K562 (cell line): Measurements from ENCODE around the gene GADD45GIP1. TPM values are rescaled to one million over a fixed set of nuclear protein-coding genes. Genes with fewer than 3 reads are reported as not detected.
A peak's percentile ranks its signal among the peaks of the same experiment; 100 is the strongest.

ENCODE experiments used
- HINFP ChIP-seq: fragments of 450-650 bp; conservative IDR thresholded peaks from 2 replicates; pipeline ENCODE4 v1.6.1; 2016; ENCODE audit warnings: missing genetic modification characterization, low read depth, mild to moderate bottlenecking, control low read depth, missing compliant biosample characterization
- LEF1 ChIP-seq: fragments of 450-650 bp; IDR thresholded peaks from 2 replicates; pipeline ENCODE4 v1.6.1; 2016; ENCODE audit warnings: mild to moderate bottlenecking
- MAZ ChIP-seq, 2 experiments: fragments of 450-650 bp in 1 of 2; sonication (generic) in 1 of 2; formaldehyde crosslinking; IDR thresholded peaks in 1 of 2; conservative IDR thresholded peaks in 1 of 2; 2 replicates each; pipeline versions ENCODE4 v1.4.0 to v1.5.0; 2020; ENCODE audit warnings: mild to moderate bottlenecking in 1 of 2, missing genetic modification reagents in 1 of 2
- MTA2 ChIP-seq: fragments of 450-650 bp; IDR thresholded peaks from 2 replicates; pipeline ENCODE4 v1.6.1; 2016; ENCODE audit warnings: low read depth
- PREB ChIP-seq: sonication (generic); formaldehyde crosslinking; IDR thresholded peaks from 2 replicates; pipeline ENCODE4 v1.8.1; 2023; ENCODE audit warnings: mild to moderate bottlenecking, missing genetic modification reagents
- RBBP5 ChIP-seq: fragments of 200-600 bp; sonication (generic); IDR thresholded peaks from 2 replicates; pipeline ENCODE4 v1.6.1; 2012; ENCODE audit warnings: borderline replicate concordance, mild to moderate bottlenecking, low read length, control low read depth, inconsistent platforms; ENCODE audit not compliant: insufficient read depth, poor library complexity, severe bottlenecking
- RFX7 ChIP-seq: fragments of 250-450 bp; sonication (Bioruptor Pico); IDR thresholded peaks from 2 replicates; pipeline ENCODE4 v1.5.1; 2021; ENCODE audit warnings: mild to moderate bottlenecking
- TAF7 ChIP-seq: fragments of 450-650 bp; IDR thresholded peaks from 2 replicates; pipeline ENCODE4 v1.6.1; 2016; ENCODE audit warnings: missing genetic modification characterization, missing compliant biosample characterization
- ZBTB33 ChIP-seq: sonication (generic); formaldehyde crosslinking; IDR thresholded peaks from 2 replicates; pipeline ENCODE4 v1.8.1; 2023; ENCODE audit warnings: mild to moderate bottlenecking, missing genetic modification reagents
- ZBTB40 ChIP-seq, 2 experiments: fragments of 450-650 bp in 1 of 2; sonication (generic) in 1 of 2; formaldehyde crosslinking in 1 of 2; IDR thresholded peaks; 2 replicates each; pipeline versions ENCODE4 v1.7.1 to v1.9.0; 2016 to 2022; ENCODE audit warnings: inconsistent platforms in 1 of 2, mild to moderate bottlenecking in 1 of 2, missing genetic modification reagents in 1 of 2
- ZFP1 ChIP-seq: fragments of 450-650 bp; formaldehyde crosslinking; IDR thresholded peaks from 2 replicates; pipeline ENCODE4 v1.4.0; 2020; ENCODE audit warnings: mild to moderate bottlenecking, mixed read lengths
- ZNF23 ChIP-seq: fragments of 250-450 bp; sonication (Bioruptor Pico); IDR thresholded peaks from 2 replicates; pipeline ENCODE4 v1.4.0; 2020; ENCODE audit warnings: mild to moderate bottlenecking
- ZNF316 ChIP-seq: fragments of 450-650 bp; IDR thresholded peaks from 2 replicates; pipeline ENCODE4 v1.6.1; 2016
- ZNF436 ChIP-seq: fragments of 250-450, 450-650 bp; sonication (Bioruptor Pico); formaldehyde crosslinking; IDR thresholded peaks from 2 replicates; pipeline ENCODE4 v1.7.0; 2020; ENCODE audit warnings: mild to moderate bottlenecking
- polyA plus RNA-seq, 8 experiments: library from polyadenylated mRNA; depleted of rRNA in 4 of 8; stranded (reverse) in 5 of 8; unstranded in 3 of 8; fragments of >200 nt; fragmentation: Nextera tagmentation in 2 of 8; fragmentation: Illumina TruSeq in 1 of 8; extraction: Ambion mirVana in 2 of 8; extraction: Trizol in 1 of 8; gene quantifications; 2 replicates each; pipeline versions ENCODE4 v1.2.1 to v1.2.3, GENCODE V29; 2011 to 2014; ENCODE audit warnings: inconsistent platforms in 1 of 8, missing spikeins in 1 of 8
- total RNA-seq, 7 experiments: library from RNA; depleted of rRNA in 6 of 7; stranded (reverse); fragments of >200 nt in 6 of 7; fragmentation: Illumina TruSeq in 2 of 7; extraction: Trizol in 2 of 7; gene quantifications; 2 replicates each; pipeline versions ENCODE4 v1.2.1 to v1.2.3, GENCODE V29; 2011 to 2021; ENCODE audit warnings: low replicate concordance in 1 of 7

The GADD45GIP1 gene
- total and polyA plus RNA-seq, 9 of the 15 experiments (the other 6 are each of a cell fraction or from before 2014, with no cell fraction given), result 5.1 to 161 (median 29.2) TPM

GRCh38 chr19:12983542-12984142, 26.6 kb upstream of the GADD45GIP1 start (continued):
- TF ChIP-seq PREB (CRISPR knock-in tag) (no peak), ZNF316 (no peak), RBBP5 (no peak), ZNF436 (no peak), RFX7 (CRISPR knock-in tag) (no peak), ZBTB40 (IDR thresholded peaks at IDR 0.05) (no peak), ZBTB40 (CRISPR knock-in tag; IDR thresholded peaks at IDR 0.05) (no peak), TAF7 (no peak), ZBTB33 (peak; percentile 71), LEF1 (no peak), MTA2 (peak; percentile 33; the same call in 1 of the 2 replicates), HINFP (no peak), ZNF23 (CRISPR knock-in tag) (no peak), MAZ (CRISPR knock-in tag; conservative IDR thresholded peaks at IDR 0.05 in 1 of 2, IDR thresholded peaks at IDR 0.05 in 1 of 2) (peak; percentile 83 to 89), ZFP1 (CRISPR knock-in tag) (no peak)
